Upper lobe of right lung (tissue), 1 donor: Measurements from ENCODE around the gene ENOX1. TPM values are rescaled to one million over a fixed set of nuclear protein-coding genes. Genes with fewer than 3 reads are reported as not detected.

Experiments
- ATAC-seq: fragments of 200-7000 bp; cut with Tn5 transposase; one replicate; pipeline ENCODE4 v1.9.1; 2020; ENCODE audit warnings: mild to moderate bottlenecking, moderate library complexity
- DNase-seq: peaks from one replicate; pipeline ENCODE4 v3.0.0-alpha.2; 2020
- H3K27ac ChIP-seq: fragments of 200-600 bp; one replicate; pipeline ENCODE4 v1.8.0; 2022
- H3K27me3 ChIP-seq: fragments of 200-600 bp; one replicate; pipeline ENCODE4 v1.8.0; 2022; ENCODE audit warnings: mild to moderate bottlenecking
- H3K36me3 ChIP-seq: fragments of 200-600 bp; one replicate; pipeline ENCODE4 v1.8.0; 2022
- H3K4me1 ChIP-seq: fragments of 200-600 bp; one replicate; pipeline ENCODE4 v1.8.0; 2022
- H3K4me3 ChIP-seq: fragments of 200-600 bp; one replicate; pipeline ENCODE4 v1.8.0; 2022; ENCODE audit warnings: mild to moderate bottlenecking
- H3K9me3 ChIP-seq: fragments of 200-600 bp; one replicate; pipeline ENCODE4 v1.8.0; 2022
- CTCF ChIP-seq: fragments of 200-600 bp; IDR thresholded peaks from one replicate; pipeline ENCODE4 v1.8.0; 2022; ENCODE audit warnings: antibody characterized with exemption
- intact Hi-C: fragments of 100-400 bp; cut with DNase I; formaldehyde crosslinking; loops from one replicate; pipeline ENCODE4 v1.11.0; 2022
- total RNA-seq: library from RNA; stranded (reverse); fragmentation: NEBNext Ultra II Directional; extraction: Animal tissue kit (Norgen Biotek cat#: 25700); gene quantifications from one replicate; pipeline ENCODE4 v1.2.1, GENCODE V29; 2021
- donor health status: DM: no; HTN: yes; CAD: no; lungs with severe emphysema.

The ENOX1 gene
- total RNA-seq, 1 donor from 2014 or later = 0.69 TPM

- no peaks in the 10 kb centered on the region for H3K4me1 ChIP-seq
- no peak for TF ChIP-seq CTCF
- no peak for DNase-seq
- H3K27me3 ChIP-seq = no peaks in the 10 kb centered on the region
- intact Hi-C loops = no loop called here
- no peaks in the 10 kb centered on the region for H3K9me3 ChIP-seq
- no peaks in the 10 kb centered on the region for H3K36me3 ChIP-seq
- no peak overlapping the region for H3K4me3 ChIP-seq
- no peak overlapping the region for H3K27ac ChIP-seq
- no peak for ATAC-seq
Measured at GRCh38 chr13:43544631-43545030, 242.1 kb downstream of the ENOX1 start.

GRCh38 chr13:43544011-43544410 lies 242.8 kb downstream of the ENOX1 start:
- H3K9me3 ChIP-seq = no peaks in the 10 kb centered on the region
- no peaks in the 10 kb centered on the region for H3K27me3 ChIP-seq
- TF ChIP-seq CTCF = no peak
- ATAC-seq (no peak), DNase-seq (no peak)
- no peak overlapping the region for H3K4me3 ChIP-seq
- no peaks in the 10 kb centered on the region for H3K4me1 ChIP-seq
- intact Hi-C loops = no loop called here
- no peak overlapping the region for H3K27ac ChIP-seq
- H3K36me3 ChIP-seq = no peaks in the 10 kb centered on the region

GRCh38 chr13:43543331-43543730 lies 243.4 kb downstream of the ENOX1 start:
- DNase-seq (no peak), ATAC-seq (no peak)
- Histone ChIP-seq H3K4me3 (no peak overlapping the region), H3K36me3 (no peaks in the 10 kb centered on the region), H3K27ac (no peak overlapping the region), H3K27me3 (no peaks in the 10 kb centered on the region), H3K4me1 (no peaks in the 10 kb centered on the region), H3K9me3 (no peaks in the 10 kb centered on the region)
- intact Hi-C loops = no loop called here
- no peak for TF ChIP-seq CTCF

- no peak for ATAC-seq
- Histone ChIP-seq H3K4me1 (no peaks in the 10 kb centered on the region), H3K4me3 (no peak overlapping the region), H3K9me3 (no peaks in the 10 kb centered on the region), H3K27me3 (no peaks in the 10 kb centered on the region), H3K36me3 (no peaks in the 10 kb centered on the region), H3K27ac (no peak overlapping the region)
- no peak for DNase-seq
- intact Hi-C loops = no loop called here
- no peak for TF ChIP-seq CTCF
Measured at GRCh38 chr13:43537124-43537523, 249.6 kb downstream of the ENOX1 start.

GRCh38 chr13:43529796-43530195 lies 257.0 kb downstream of the ENOX1 start:
- no peak for DNase-seq
- H3K27ac ChIP-seq = no peak overlapping the region
- no peak for ATAC-seq
- H3K36me3 ChIP-seq = no peaks in the 10 kb centered on the region
- no peaks in the 10 kb centered on the region for H3K9me3 ChIP-seq
- no peak overlapping the region for H3K4me3 ChIP-seq
- H3K4me1 ChIP-seq = no peaks in the 10 kb centered on the region
- TF ChIP-seq CTCF = no peak
- H3K27me3 ChIP-seq = no peaks in the 10 kb centered on the region
- intact Hi-C loops = no loop called here

- Histone ChIP-seq H3K27ac (no peak overlapping the region), H3K27me3 (no peaks in the 10 kb centered on the region), H3K4me1 (no peaks in the 10 kb centered on the region), H3K36me3 (no peaks in the 10 kb centered on the region), H3K4me3 (no peak overlapping the region), H3K9me3 (no peaks in the 10 kb centered on the region)
- intact Hi-C loops = no loop called here
- no peak for DNase-seq
- no peak for ATAC-seq
- TF ChIP-seq CTCF = no peak
Measured at GRCh38 chr13:43528992-43529391, 257.8 kb downstream of the ENOX1 start.
